Endodermal cell (in vitro differentiated cells): ENCODE measurements around the gene AUTS2. TPM values are rescaled to one million over a fixed set of nuclear protein-coding genes. Genes with fewer than 3 reads are reported as not detected.
A peak's percentile ranks its signal among the peaks of the same experiment; 100 is the strongest.

Experiments
- DNase-seq: peaks from one replicate; pipeline ENCODE4 v3.0.0-alpha.2; 2017
- H3K27ac ChIP-seq: 2 replicates; pipeline ENCODE4 v1.5.1; 2013; ENCODE audit warnings: mild to moderate bottlenecking, low read depth, low read length, moderate library complexity
- H3K27me3 ChIP-seq: 2 replicates; pipeline ENCODE4 v1.6.1; 2013; ENCODE audit warnings: mild to moderate bottlenecking, low read length, moderate library complexity; ENCODE audit not compliant: insufficient read depth, control insufficient read depth, poor library complexity, severe bottlenecking
- H3K36me3 ChIP-seq: 2 replicates; pipeline ENCODE4 v1.7.0; 2013; ENCODE audit warnings: mild to moderate bottlenecking, low read length, moderate library complexity; ENCODE audit not compliant: control insufficient read depth, insufficient read depth
- H3K4me1 ChIP-seq: one replicate; pipeline ENCODE4 v1.7.0; 2013; ENCODE audit warnings: low read length; ENCODE audit not compliant: control insufficient read depth, insufficient read depth
- H3K4me3 ChIP-seq: 2 replicates; pipeline ENCODE4 v1.5.1; 2013; ENCODE audit warnings: mild to moderate bottlenecking, low read length, moderate library complexity
- H3K9ac ChIP-seq: 2 replicates; pipeline ENCODE4 v1.6.1; 2013; ENCODE audit warnings: mild to moderate bottlenecking, low read length, moderate library complexity; ENCODE audit not compliant: poor library complexity, severe bottlenecking; ENCODE audit errors: extremely low read depth
- H3K9me3 ChIP-seq: 2 replicates; pipeline ENCODE4 v1.6.1; 2013; ENCODE audit warnings: mild to moderate bottlenecking, low read length, moderate library complexity; ENCODE audit not compliant: control insufficient read depth
- H3K27ac Mint-ChIP-seq: 2 replicates; pipeline ENCODE4 v1.8.0; 2020; ENCODE audit warnings: mixed read lengths
- H3K27me3 Mint-ChIP-seq: 2 replicates; pipeline ENCODE4 v1.8.0; 2021; ENCODE audit warnings: mild to moderate bottlenecking, mixed read lengths; ENCODE audit not compliant: insufficient read depth
- H3K36me3 Mint-ChIP-seq: 2 replicates; pipeline ENCODE4 v1.8.0; 2020; ENCODE audit warnings: low read depth, mixed read lengths
- H3K4me1 Mint-ChIP-seq: 2 replicates; pipeline ENCODE4 v1.8.0; 2020; ENCODE audit warnings: mixed read lengths
- H3K4me3 Mint-ChIP-seq: 2 replicates; pipeline ENCODE4 v1.8.0; 2020; ENCODE audit warnings: mild to moderate bottlenecking, moderate library complexity, mixed read lengths
- H3K9me3 Mint-ChIP-seq: 2 replicates; pipeline ENCODE4 v1.8.0; 2020; ENCODE audit warnings: mild to moderate bottlenecking, mixed read lengths
- CTCF ChIP-seq: fragments of 200-600 bp; sonication (generic); conservative IDR thresholded peaks from 2 replicates; pipeline ENCODE4 v1.5.0; 2021; ENCODE audit warnings: antibody characterized with exemption, mild to moderate bottlenecking
- WGBS, 2 experiments: methylation state at CpG; one replicate each; pipeline versions ENCODE4 v1.1.5 to v1.1.7; 2013; ENCODE audit warnings: missing lambda C conversion rate in 2 of 2, mixed read lengths in 1 of 2; ENCODE audit not compliant: insufficient coverage in 1 of 2, insufficient read length in 1 of 2; 5-methylcytosine and 5-hydroxymethylcytosine counted together
- total RNA-seq, 2 donors: library from RNA; stranded (reverse); fragmentation: NEBNext Ultra II Directional in 1 of 2; extraction: Animal tissue kit (Norgen Biotek cat#: 25700) in 1 of 2; gene quantifications; 2 replicates in 1 of 2; 3 replicates in 1 of 2; pipeline ENCODE4 v1.2.1, GENCODE V29; 2021

The AUTS2 gene
- total RNA-seq, 2 donors from 2014 or later, result 76.8 to 106 TPM

GRCh38 chr7:70494225-70495032, 896.2 kb downstream of the AUTS2 start:
- WGBS, 2 experiments, result 65 to 74% methylated on average over 3 to 6 of the region's 6 CpGs

GRCh38 chr7:70495033-70495376, 896.7 kb downstream of the AUTS2 start:
- Mint-ChIP-seq H3K4me3 (no peak overlapping the region), H3K9me3 (no peaks in the 10 kb centered on the region), H3K27ac (no peak overlapping the region), H3K4me1 (peaks cover 8% of the 10 kb centered on the region), H3K27me3 (no peaks in the 10 kb centered on the region), H3K36me3 (no peaks in the 10 kb centered on the region)
- 98 to 100% methylated on average over 1 to 3 of the region's 3 CpGs for WGBS, 2 experiments
- peaks cover 4% of the 10 kb centered on the region for H3K4me1 ChIP-seq
- TF ChIP-seq CTCF, result no peak
- no peaks in the 10 kb centered on the region for H3K9me3 ChIP-seq
- no peaks in the 10 kb centered on the region for H3K27me3 ChIP-seq
- no peaks in the 10 kb centered on the region for H3K36me3 ChIP-seq
- no peak for DNase-seq
- no peak overlapping the region for H3K27ac ChIP-seq
- no peak overlapping the region for H3K4me3 ChIP-seq
- no peak overlapping the region for H3K9ac ChIP-seq

More at GRCh38 chr7:70494225-70495032, 896.2 kb downstream of the AUTS2 start:
- H3K4me3 ChIP-seq, result no peak overlapping the region
- Mint-ChIP-seq H3K4me1 (peaks cover 8% of the 10 kb centered on the region), H3K4me3 (no peak overlapping the region), H3K36me3 (no peaks in the 10 kb centered on the region), H3K9me3 (no peaks in the 10 kb centered on the region), H3K27me3 (no peaks in the 10 kb centered on the region), H3K27ac (no peak overlapping the region)
- H3K27ac ChIP-seq, result no peak overlapping the region
- peaks cover 4% of the 10 kb centered on the region for H3K4me1 ChIP-seq
- no peak for TF ChIP-seq CTCF
- no peaks in the 10 kb centered on the region for H3K36me3 ChIP-seq
- H3K9ac ChIP-seq, result no peak overlapping the region
- DNase-seq, result peak; percentile 38
- H3K27me3 ChIP-seq, result no peaks in the 10 kb centered on the region
- H3K9me3 ChIP-seq, result no peaks in the 10 kb centered on the region

- DNase-seq, result no peak
- WGBS, 2 experiments, result 98% methylated on average over 2 of the region's 2 CpGs; no CpG with 5 or more reads in 1 of the 2 experiments
These were observed 899.5 kb downstream of the AUTS2 start for GRCh38 chr7:70497793-70498192.

More at GRCh38 chr7:70497793-70498192, 899.5 kb downstream of the AUTS2 start:
- no peak overlapping the region for H3K4me3 Mint-ChIP-seq
- H3K9me3 ChIP-seq, result no peaks in the 10 kb centered on the region
- peaks cover 2% of the 10 kb centered on the region for H3K4me1 Mint-ChIP-seq
- peaks cover 3% of the 10 kb centered on the region for H3K36me3 Mint-ChIP-seq
- no peaks in the 10 kb centered on the region for H3K27me3 ChIP-seq
- peaks cover 4% of the 10 kb centered on the region for H3K4me1 ChIP-seq
- H3K9me3 Mint-ChIP-seq, result no peaks in the 10 kb centered on the region
- no peak overlapping the region for H3K27ac ChIP-seq
- no peaks in the 10 kb centered on the region for H3K36me3 ChIP-seq
- H3K27me3 Mint-ChIP-seq, result no peaks in the 10 kb centered on the region
- no peak for TF ChIP-seq CTCF
- H3K9ac ChIP-seq, result no peak overlapping the region
- H3K4me3 ChIP-seq, result no peak overlapping the region
- H3K27ac Mint-ChIP-seq, result no peak overlapping the region
